Stimulated activated CD8-positive, alpha-beta memory T cell treated with anti-CD3 and anti-CD28 coated beads, Interleukin-7, amount 100 ng/mL, for 4 hours (primary cell): Measurements from ENCODE around the gene VSIG10L2.

Experiments
- DNase-seq, 2 donors: peaks; one replicate each; pipeline ENCODE4 v3.0.0-alpha.2; 2020; ENCODE audit warnings: low read depth in 2 of 2

Gene VSIG10L2

GRCh38 chr11:125929445-125930075 lies 16.3 kb upstream of the VSIG10L2 start:
- no peak for DNase-seq

- no peak for DNase-seq
Observed at GRCh38 chr11:125930076-125930450, 15.8 kb upstream of the VSIG10L2 start.

GRCh38 chr11:125931116-125931515 lies 14.7 kb upstream of the VSIG10L2 start:
- no peak for DNase-seq

DNA sequence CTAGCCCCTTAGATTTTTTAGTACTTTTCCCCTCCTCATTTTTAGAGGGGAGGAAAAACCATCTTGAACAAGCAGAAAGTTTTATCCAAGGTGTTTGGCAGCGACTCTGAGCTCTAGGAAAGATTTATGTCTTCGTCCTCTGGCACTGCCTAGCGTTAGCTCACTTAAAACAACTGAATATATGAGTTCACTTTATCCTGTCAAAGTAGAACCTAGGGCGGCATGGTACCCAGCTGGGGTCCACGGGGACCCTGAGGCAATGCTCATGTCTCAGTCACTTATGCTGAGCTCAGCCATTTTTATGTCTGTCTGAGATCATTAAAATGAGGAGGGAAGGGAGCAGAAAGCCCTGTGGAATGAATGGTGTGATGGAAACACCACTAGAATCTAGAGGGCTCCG lies 14.2 kb upstream of the VSIG10L2 start:
- no peak for DNase-seq

DNA sequence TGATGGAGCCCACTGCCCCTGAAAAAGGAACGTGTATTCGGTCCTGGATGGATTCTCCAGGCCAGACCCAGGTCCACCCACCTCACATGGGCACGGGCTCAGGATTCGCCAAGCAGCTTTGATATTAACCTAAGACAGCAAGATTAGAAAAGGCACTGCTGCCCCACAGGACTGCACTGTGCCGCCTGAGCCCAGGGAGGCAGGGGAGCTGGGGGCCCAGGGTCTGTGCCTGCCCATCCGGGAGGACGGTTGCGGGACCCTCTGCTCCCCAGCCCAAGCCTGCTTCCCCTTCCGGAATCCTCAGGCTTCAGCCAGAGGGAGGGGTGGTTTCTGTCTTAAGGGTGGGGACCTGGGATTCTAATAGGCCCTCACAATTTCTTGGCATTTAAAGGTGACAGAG lies 13.5 kb upstream of the VSIG10L2 start:
- no peak for DNase-seq

- no peak for DNase-seq
Observed at GRCh38 chr11:125933030-125933813, 12.6 kb upstream of the VSIG10L2 start.

- DNase-seq = no peak
Observed at GRCh38 chr11:125934473-125934872, 11.4 kb upstream of the VSIG10L2 start.

- no peak for DNase-seq
Observed at GRCh38 chr11:125935056-125935455, 10.8 kb upstream of the VSIG10L2 start.

DNA sequence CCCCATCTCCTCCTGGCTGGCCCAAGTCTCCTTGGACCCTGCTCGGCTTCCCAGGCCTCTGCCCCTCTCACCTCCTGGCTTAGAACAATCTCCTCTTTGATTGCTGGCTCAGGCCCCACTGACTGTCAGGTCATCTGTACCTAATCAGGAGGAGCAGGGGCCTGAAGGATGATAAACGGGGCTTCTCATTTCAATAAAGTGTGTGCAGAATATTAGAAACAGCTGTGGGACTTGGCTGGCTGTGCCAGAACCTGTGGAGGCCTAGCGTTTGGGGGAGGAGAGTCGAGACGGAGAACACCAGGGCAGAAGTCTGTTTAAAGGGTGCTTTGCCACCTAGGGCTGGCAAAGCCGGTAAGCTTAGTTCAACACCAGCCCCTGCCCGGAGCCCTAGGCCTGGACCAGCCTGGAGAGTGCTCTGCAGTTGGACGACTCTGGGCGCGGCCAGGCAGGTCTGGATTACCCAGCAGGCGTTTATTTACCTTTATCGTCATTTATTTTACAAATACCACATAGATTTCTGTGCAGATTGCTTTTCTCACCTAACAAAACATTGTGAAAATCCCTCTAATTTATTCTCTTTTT lies 10.1 kb upstream of the VSIG10L2 start:
- no peak for DNase-seq

GRCh38 chr11:125938418-125938817 lies 7.4 kb upstream of the VSIG10L2 start:
- DNase-seq = no peak

DNA sequence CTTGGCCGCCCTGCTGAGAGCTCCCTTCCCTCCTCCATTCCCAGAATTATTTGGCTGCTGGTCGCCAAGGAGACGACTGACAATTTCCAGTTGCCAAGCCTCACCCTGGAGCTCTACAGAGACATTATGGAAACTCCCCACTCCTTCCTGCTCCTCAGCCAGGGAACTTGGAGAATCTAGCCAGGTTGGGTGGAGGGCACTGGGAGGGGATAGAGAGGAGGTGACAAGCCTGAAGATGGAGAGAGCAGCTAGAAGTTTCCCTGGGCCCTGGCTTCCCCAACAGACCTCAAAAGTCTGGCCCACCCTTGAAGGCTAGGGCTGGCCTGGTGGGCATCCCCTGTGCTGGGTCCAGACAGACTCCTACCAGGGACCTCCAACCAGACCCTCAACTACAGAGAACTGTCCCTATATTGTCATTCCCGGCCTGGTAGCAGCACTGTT lies 6.7 kb upstream of the VSIG10L2 start:
- DNase-seq = no peak

- no peak for DNase-seq
Observed at GRCh38 chr11:125940145-125940544, 5.7 kb upstream of the VSIG10L2 start.

DNA sequence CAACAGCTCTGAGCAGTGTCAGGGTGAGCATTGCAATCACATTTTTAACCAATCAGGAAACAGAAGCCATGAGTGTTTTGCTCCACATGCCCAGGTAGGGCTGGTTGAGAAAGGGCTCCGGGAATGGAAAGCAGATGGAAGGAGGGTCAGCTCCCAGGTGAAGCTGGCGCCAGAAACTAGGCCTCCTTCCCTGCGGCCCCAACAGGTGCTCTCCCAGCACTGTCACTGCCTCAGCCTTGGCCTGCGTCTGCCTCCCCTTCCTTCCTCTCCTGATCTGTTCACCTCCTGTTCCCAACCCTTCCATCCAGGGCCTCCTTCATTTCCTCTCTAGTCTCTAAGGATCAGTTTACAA lies 4.6 kb upstream of the VSIG10L2 start:
- DNase-seq = no peak

GRCh38 chr11:125941619-125942611 lies 3.9 kb upstream of the VSIG10L2 start:
- no peak for DNase-seq

DNA sequence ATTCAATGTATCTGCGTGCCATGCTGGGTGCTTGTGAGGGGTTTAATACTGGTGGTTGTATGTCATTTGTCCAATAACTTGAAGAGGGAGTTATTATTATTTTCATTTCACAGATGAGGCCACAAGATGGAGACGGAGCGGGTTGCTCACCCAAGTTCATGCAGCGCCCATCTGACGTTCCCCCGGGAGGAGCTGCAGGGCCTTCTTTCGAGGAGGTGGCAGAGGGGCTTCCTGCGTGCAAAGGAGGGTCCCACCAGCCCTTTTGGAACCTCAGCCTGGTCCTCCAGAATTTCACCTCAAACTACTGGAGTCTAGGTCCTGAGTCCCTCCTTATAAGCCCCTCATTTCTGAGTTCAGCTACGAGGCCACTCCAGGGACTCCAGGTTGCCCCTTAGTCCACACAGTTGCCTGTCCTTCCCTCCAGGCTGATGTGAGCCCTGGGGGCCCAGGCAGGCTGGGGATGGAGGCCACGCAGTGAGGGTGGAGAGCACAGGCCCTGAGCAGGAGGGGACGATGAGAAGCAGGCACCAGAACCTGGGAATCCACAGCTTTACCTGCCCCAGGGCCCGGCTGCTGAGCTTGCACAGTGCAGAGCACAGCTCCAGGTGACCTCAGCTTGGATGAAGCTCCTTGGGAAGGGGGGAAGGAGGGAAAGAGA lies 2.9 kb upstream of the VSIG10L2 start:
- DNase-seq = no peak

DNA sequence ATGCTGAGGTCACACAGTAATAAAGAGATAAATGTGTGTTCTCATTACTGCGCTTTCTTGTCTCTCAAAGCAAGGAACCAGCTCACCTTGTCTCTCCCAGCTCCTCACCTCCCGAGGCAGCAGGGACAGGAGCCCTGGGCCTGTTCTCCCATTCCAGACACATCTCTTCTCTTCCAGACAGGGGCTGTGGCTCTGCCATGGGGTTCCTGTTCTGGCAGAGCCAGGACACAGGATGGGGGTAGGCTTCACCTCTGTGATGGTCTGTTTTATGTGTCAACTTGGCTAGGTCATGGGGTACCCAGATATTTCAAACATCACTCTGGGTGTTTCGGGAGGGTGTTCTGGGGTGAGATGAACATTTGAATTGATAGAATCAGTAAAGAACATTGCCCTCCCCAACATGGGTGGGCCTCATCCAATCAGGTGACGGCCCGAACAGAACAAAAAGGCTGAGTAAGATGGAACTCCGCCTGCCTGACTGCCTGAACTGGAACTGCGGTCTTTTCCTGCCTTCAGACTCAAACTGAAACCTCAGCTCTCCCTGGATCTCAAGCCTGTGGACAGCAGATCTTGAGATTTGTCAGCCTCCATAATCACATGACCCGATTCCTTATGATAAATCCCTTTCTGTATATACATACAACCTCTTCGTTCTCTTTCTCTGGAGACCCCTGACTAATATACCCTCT lies 2.0 kb upstream of the VSIG10L2 start:
- no peak for DNase-seq

DNA sequence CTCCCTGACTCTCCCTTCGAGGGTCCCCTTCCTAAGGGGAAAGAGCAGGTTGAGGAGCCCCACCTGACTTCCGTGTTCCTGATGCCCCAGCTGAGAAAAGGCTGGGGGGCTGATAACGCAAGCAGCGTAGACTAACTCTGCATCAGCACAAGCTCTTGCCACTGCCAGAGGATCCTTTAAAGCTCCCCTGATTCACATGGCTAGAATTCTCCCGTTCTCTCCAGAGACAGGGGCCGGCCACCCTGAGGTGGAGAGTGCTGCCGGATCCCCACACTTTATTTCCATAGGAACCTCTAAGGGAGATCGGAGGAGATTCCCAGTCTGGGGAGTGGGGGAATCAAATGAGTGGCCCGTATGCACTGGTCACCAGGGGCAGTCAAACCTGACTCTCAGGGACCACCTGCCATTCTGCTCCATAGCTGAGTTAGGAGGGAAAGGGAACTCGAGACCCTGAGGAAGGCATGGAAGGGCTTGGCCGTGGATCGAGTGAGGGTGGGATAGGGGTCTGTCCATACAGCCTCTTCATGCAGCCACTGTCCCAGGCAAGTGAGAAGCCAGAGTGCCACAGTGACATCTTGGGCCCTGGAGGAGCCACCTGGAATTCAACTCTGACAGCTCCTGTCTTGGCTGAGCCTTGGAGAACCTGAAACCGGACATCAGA lies 1.4 kb upstream of the VSIG10L2 start:
- DNase-seq = no peak

DNA sequence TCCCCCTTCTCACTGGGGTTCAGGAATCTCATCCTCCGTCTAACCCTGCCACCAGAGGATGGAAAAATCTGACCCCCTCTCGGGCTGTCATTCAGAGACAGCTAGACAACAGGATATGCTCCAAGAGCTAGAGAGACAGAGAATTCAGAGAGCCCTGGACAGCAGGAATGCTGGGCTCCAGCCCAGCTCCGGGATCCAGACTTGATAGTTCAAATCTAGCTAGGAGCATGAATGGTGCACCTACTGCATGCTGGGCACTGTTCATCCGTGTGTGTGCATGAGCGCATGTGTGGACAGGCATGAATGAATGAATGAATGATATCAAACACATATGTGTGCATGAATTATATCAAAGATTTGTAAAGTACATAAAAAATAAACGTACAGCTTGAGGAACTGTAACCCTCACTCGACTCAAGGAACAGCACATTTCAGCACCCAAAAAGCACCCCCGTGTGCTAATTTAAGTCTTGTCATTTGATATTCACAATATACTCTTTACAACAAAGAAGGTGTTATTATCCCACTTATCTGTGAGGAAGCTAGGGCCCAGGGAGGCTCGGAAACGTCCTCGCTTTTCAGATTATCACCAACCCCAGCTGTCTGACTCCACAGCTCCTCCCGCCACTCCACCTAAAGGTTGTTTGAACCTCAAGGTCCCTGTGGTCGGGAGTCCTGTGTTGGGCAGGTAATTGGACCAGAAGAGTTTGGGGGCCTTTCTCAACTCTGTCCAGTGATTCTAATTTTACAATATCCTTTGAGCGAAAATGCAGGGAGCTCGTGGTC lies 640 bp upstream of the VSIG10L2 start:
- DNase-seq = no peak

- DNase-seq = no peak
Observed at GRCh38 chr11:125946712-125947418, 1.0 kb downstream of the VSIG10L2 start.
